Measurements from ENCODE around the gene EML4. TPM values are rescaled to one million over a fixed set of nuclear protein-coding genes. Genes with fewer than 3 reads are reported as not detected.

Gene EML4
- total RNA-seq, 2 experiments from 2014 or later = 88.0 to 89.7 TPM

GRCh38 chr2:42217914-42218313 is 48.8 kb downstream of the EML4 start:
- ChIA-PET POLR2A (no interaction called here), CTCF (interaction anchor here (0.8 kb wide), 1 partner anchor 19 kb away, joined by 3 read pairs; no protein-coding TSS in a partner anchor)
- H3K4me3 Mint-ChIP-seq = no peak overlapping the region
- no peak overlapping the region for H3K27ac Mint-ChIP-seq
- no peak for ATAC-seq
- peaks cover 12% of the 10 kb centered on the region for H3K4me1 Mint-ChIP-seq (ENCODE audit: low read depth)
- no peak for DNase-seq
- no peaks in the 10 kb centered on the region for H3K9me3 Mint-ChIP-seq (ENCODE audit: insufficient read depth)
- H3K27me3 Mint-ChIP-seq (ENCODE audit: low read depth) = no peaks in the 10 kb centered on the region
- H3K36me3 Mint-ChIP-seq (ENCODE audit: low read depth) = peaks cover 17% of the 10 kb centered on the region

DNA sequence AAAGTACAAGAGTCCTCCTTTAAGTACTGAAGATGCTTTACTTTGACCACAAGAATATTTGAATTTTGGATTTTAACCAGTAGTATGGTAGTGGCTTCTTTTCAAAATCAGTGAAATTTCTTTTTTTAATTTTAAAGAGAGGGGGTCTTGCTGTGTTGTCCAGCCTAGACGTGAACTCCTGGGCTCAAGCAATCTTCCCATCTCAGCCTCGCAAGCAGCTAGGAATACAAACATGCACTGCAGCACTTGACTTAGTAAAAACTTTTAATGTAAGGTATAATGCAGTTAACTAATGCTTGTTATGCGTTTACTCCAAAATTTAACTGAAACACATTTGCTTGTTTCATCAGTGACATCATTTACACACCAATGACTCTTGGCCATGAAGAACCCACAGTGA is 49.6 kb downstream of the EML4 start:
- ChIA-PET POLR2A (no interaction called here), CTCF (interaction anchor here (0.8 kb wide), 1 partner anchor 19 kb away, joined by 3 read pairs; no protein-coding TSS in a partner anchor)
- ATAC-seq (no peak), DNase-seq (no peak)
- Mint-ChIP-seq H3K36me3 (ENCODE audit: low read depth) (peaks cover 19% of the 10 kb centered on the region), H3K27me3 (ENCODE audit: low read depth) (no peaks in the 10 kb centered on the region), H3K27ac (no peak overlapping the region), H3K4me3 (no peak overlapping the region), H3K9me3 (ENCODE audit: insufficient read depth) (no peaks in the 10 kb centered on the region), H3K4me1 (ENCODE audit: low read depth) (peaks cover 12% of the 10 kb centered on the region)

DNA sequence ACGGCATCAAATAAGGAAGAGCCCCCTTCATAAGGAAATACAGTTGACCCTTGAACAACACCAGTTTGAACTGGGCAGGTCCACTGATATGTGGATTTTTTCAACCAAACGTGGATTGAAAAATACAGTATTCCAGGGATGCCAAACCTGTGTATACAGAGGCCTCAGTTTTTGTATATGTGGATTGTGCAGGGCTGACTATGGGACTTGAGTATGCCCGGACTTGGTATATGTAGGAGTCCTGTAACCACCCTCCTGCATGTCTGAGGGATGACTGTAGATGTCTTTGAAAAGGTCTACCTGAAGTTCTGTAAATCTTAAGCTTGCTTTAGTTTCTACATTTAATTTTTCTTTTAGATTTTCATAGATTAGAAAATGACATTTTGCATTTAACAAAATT is 50.0 kb downstream of the EML4 start:
- DNase-seq (no peak), ATAC-seq (no peak)
- no peaks in the 10 kb centered on the region for H3K9me3 Mint-ChIP-seq (ENCODE audit: insufficient read depth)
- H3K27me3 Mint-ChIP-seq (ENCODE audit: low read depth) = no peaks in the 10 kb centered on the region
- peaks cover 14% of the 10 kb centered on the region for H3K4me1 Mint-ChIP-seq (ENCODE audit: low read depth)
- peaks cover 19% of the 10 kb centered on the region for H3K36me3 Mint-ChIP-seq (ENCODE audit: low read depth)
- ChIA-PET CTCF (no interaction called here), POLR2A (no interaction called here)
- H3K27ac Mint-ChIP-seq = no peak overlapping the region
- no peak overlapping the region for H3K4me3 Mint-ChIP-seq

- Mint-ChIP-seq H3K36me3 (ENCODE audit: low read depth) (peaks cover 19% of the 10 kb centered on the region), H3K27ac (no peak overlapping the region), H3K9me3 (ENCODE audit: insufficient read depth) (no peaks in the 10 kb centered on the region), H3K4me1 (ENCODE audit: low read depth) (peaks cover 16% of the 10 kb centered on the region), H3K4me3 (no peak overlapping the region), H3K27me3 (ENCODE audit: low read depth) (no peaks in the 10 kb centered on the region)
- ATAC-seq (no peak), DNase-seq (no peak)
- ChIA-PET CTCF (interaction anchor here (1.0 to 1.9 kb wide), 3 partner anchors 10 to 134 kb away, joined by 3 to 4 read pairs (median 4); no protein-coding TSS in a partner anchor), POLR2A (no interaction called here)
Measured at GRCh38 chr2:42220566-42220965, 51.4 kb downstream of the EML4 start.

GRCh38 chr2:42223067-42223854 is 54.1 kb downstream of the EML4 start:
- no peak for ATAC-seq
- Mint-ChIP-seq H3K27ac (no peak overlapping the region), H3K4me1 (ENCODE audit: low read depth) (peaks cover 15% of the 10 kb centered on the region), H3K27me3 (ENCODE audit: low read depth) (no peaks in the 10 kb centered on the region), H3K4me3 (no peak overlapping the region), H3K9me3 (ENCODE audit: insufficient read depth) (no peaks in the 10 kb centered on the region), H3K36me3 (ENCODE audit: low read depth) (peaks cover 13% of the 10 kb centered on the region)
- POLR2A ChIA-PET = interaction anchor here (0.7 kb wide), 1 partner anchor 132 kb away, joined by 3 read pairs; no protein-coding TSS in a partner anchor
- no peak for DNase-seq
- CTCF ChIA-PET = interaction anchor here (0.9 kb wide), 1 partner anchor 105 kb away, joined by 4 read pairs; no protein-coding TSS in a partner anchor

DNA sequence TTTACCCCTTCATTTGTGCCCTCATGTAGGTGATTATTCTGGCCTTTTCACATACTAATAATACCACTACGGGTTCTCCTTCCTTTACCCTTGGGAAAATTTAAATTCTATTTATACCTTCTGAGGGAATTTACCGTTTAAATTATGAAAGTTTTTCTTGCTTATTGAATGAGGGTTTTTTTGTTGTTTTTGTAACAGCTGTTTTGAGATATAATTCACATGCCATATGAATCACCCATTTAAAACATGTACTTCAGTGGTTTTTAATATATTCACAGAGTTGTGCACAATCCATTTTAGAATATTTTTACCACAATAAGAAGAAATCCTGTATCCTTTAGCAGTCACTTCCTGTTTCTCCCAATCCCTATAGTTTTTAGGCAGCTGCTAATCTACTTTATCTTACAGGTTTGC is 54.7 kb downstream of the EML4 start:
- ATAC-seq (no peak), DNase-seq (no peak)
- Mint-ChIP-seq H3K36me3 (ENCODE audit: low read depth) (peaks cover 13% of the 10 kb centered on the region), H3K27ac (no peak overlapping the region), H3K4me3 (no peak overlapping the region), H3K9me3 (ENCODE audit: insufficient read depth) (no peaks in the 10 kb centered on the region), H3K27me3 (ENCODE audit: low read depth) (no peaks in the 10 kb centered on the region), H3K4me1 (ENCODE audit: low read depth) (peaks cover 15% of the 10 kb centered on the region)
- ChIA-PET CTCF (interaction anchor here (0.9 kb wide), 1 partner anchor 105 kb away, joined by 4 read pairs; no protein-coding TSS in a partner anchor), POLR2A (interaction anchor here (0.7 kb wide), 1 partner anchor 133 kb away, joined by 3 read pairs; no protein-coding TSS in a partner anchor)

DNA sequence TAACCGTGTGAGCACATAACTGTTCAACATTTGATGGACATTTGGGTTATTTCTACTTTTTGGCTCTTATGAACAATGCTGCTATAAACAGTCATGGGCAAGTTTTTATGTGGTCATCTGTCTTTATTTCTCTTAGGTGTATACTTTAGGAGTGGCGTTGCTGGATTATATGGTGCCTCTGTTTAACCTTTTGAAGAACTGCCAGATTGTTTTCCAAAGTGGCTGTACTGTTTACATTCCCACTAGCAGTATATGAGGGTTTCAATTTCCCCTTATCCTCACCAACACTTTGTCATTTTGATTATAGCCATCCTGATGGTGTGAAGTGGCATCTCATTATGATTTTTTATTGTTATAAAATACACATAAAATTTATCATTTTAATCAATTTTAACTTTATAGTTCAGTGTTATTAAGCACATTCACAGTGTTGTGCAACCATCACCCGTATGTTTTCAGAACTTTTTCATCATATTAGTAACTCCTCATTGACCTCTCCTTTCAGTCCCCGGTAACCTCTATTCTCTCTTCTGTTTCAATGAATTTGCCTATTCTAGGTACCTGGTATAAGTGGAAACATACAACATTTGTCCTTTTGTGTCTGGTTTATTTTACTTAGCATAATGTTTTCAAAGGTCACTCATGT is 55.4 kb downstream of the EML4 start:
- H3K4me1 Mint-ChIP-seq (ENCODE audit: low read depth) = peaks cover 15% of the 10 kb centered on the region

GRCh38 chr2:42225573-42225972 is 56.4 kb downstream of the EML4 start:
- no peak for DNase-seq

More for the DNA sequence above, 55.4 kb downstream of the EML4 start:
- Mint-ChIP-seq H3K9me3 (ENCODE audit: insufficient read depth) (no peaks in the 10 kb centered on the region), H3K27me3 (ENCODE audit: low read depth) (no peaks in the 10 kb centered on the region), H3K4me3 (no peak overlapping the region), H3K36me3 (ENCODE audit: low read depth) (peaks cover 13% of the 10 kb centered on the region), H3K27ac (no peak overlapping the region)
- ChIA-PET POLR2A (no interaction called here), CTCF (no interaction called here)
- no peak for ATAC-seq
- DNase-seq = no peak

GRCh38 chr2:42227491-42227890 is 58.3 kb downstream of the EML4 start:
- Mint-ChIP-seq H3K9me3 (ENCODE audit: insufficient read depth) (no peaks in the 10 kb centered on the region), H3K4me1 (ENCODE audit: low read depth) (peaks cover 12% of the 10 kb centered on the region), H3K36me3 (ENCODE audit: low read depth) (peaks cover 7% of the 10 kb centered on the region), H3K4me3 (no peak overlapping the region), H3K27ac (no peak overlapping the region), H3K27me3 (ENCODE audit: low read depth) (no peaks in the 10 kb centered on the region)
- ChIA-PET CTCF (no interaction called here), POLR2A (no interaction called here)
- DNase-seq (no peak), ATAC-seq (no peak)

More at GRCh38 chr2:42225573-42225972, 56.4 kb downstream of the EML4 start:
- H3K36me3 Mint-ChIP-seq (ENCODE audit: low read depth) = peaks cover 11% of the 10 kb centered on the region
- ATAC-seq = no peak
- ChIA-PET POLR2A (no interaction called here), CTCF (no interaction called here)
- no peaks in the 10 kb centered on the region for H3K9me3 Mint-ChIP-seq (ENCODE audit: insufficient read depth)
- peaks cover 12% of the 10 kb centered on the region for H3K4me1 Mint-ChIP-seq (ENCODE audit: low read depth)
- H3K27ac Mint-ChIP-seq = no peak overlapping the region
- no peaks in the 10 kb centered on the region for H3K27me3 Mint-ChIP-seq (ENCODE audit: low read depth)
- no peak overlapping the region for H3K4me3 Mint-ChIP-seq

DNA sequence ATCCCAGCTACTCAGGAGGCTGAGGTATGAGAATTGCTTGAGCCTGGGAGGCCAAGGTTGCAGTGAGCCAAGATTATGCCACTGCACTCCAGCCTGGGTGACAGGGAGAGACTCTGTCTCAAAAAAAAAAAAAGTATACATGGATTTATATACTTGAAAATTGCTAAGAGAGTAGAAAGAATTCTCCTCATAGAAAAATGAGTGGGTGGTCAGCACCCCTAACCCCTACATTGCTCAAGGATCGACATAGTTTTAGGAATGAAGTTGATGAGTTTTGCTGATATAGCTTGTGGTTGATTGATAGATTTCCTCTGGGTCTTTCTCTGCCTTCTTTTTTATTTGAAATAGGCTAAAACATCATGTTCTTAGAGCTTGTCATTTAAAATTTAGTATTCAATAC is 58.9 kb downstream of the EML4 start:
- H3K27ac Mint-ChIP-seq = no peak overlapping the region
- ATAC-seq = no peak
- H3K36me3 Mint-ChIP-seq (ENCODE audit: low read depth) = peaks cover 4% of the 10 kb centered on the region
- ChIA-PET CTCF (interaction anchor here (0.6 to 2.0 kb wide), 3 partner anchors 19 to 122 kb away, joined by 3 to 5 read pairs (median 3); no protein-coding TSS in a partner anchor), POLR2A (no interaction called here)
- no peaks in the 10 kb centered on the region for H3K27me3 Mint-ChIP-seq (ENCODE audit: low read depth)
- H3K4me1 Mint-ChIP-seq (ENCODE audit: low read depth) = peaks cover 12% of the 10 kb centered on the region
- no peak overlapping the region for H3K4me3 Mint-ChIP-seq
- no peaks in the 10 kb centered on the region for H3K9me3 Mint-ChIP-seq (ENCODE audit: insufficient read depth)
- no peak for DNase-seq

GRCh38 chr2:42229949-42230348 is 60.8 kb downstream of the EML4 start:
- Mint-ChIP-seq H3K4me1 (ENCODE audit: low read depth) (peaks cover 7% of the 10 kb centered on the region), H3K4me3 (no peak overlapping the region), H3K36me3 (ENCODE audit: low read depth) (peaks cover 2% of the 10 kb centered on the region), H3K27ac (no peak overlapping the region), H3K9me3 (ENCODE audit: insufficient read depth) (no peaks in the 10 kb centered on the region), H3K27me3 (ENCODE audit: low read depth) (no peaks in the 10 kb centered on the region)
- DNase-seq (no peak), ATAC-seq (no peak)
- ChIA-PET CTCF (interaction anchor here (0.9 to 2.0 kb wide), 6 partner anchors 9 to 140 kb away, joined by 3 to 5 read pairs (median 4); no protein-coding TSS in a partner anchor), POLR2A (no interaction called here)

- Mint-ChIP-seq H3K27ac (no peak overlapping the region), H3K4me1 (ENCODE audit: low read depth) (peaks cover 11% of the 10 kb centered on the region), H3K4me3 (no peak overlapping the region), H3K9me3 (ENCODE audit: insufficient read depth) (no peaks in the 10 kb centered on the region), H3K27me3 (ENCODE audit: low read depth) (no peaks in the 10 kb centered on the region), H3K36me3 (ENCODE audit: low read depth) (peaks cover 2% of the 10 kb centered on the region)
- ATAC-seq = no peak
- DNase-seq = no peak
- CTCF ChIA-PET = interaction anchor here (0.9 to 1.6 kb wide), 4 partner anchors 10 to 141 kb away, joined by 3 to 4 read pairs (median 4); no protein-coding TSS in a partner anchor
- POLR2A ChIA-PET = no interaction called here
Measured at GRCh38 chr2:42230891-42231290, 61.7 kb downstream of the EML4 start.

All from activated CD8-positive, alpha-beta T cell treated with anti-CD3 and anti-CD28 coated beads, Interleukin-2, amount 10 ng/mL, durations not matched to agents 7 days and 5 days (primary cell).